NCI-H69 (cell line): ENCODE measurements around the gene SEMA3G.

Experiments
- DNase-seq: peaks from one replicate; lab custom pipeline; 2025; lab: John Stamatoyannopoulos, UW

SEMA3G gene

DNA sequence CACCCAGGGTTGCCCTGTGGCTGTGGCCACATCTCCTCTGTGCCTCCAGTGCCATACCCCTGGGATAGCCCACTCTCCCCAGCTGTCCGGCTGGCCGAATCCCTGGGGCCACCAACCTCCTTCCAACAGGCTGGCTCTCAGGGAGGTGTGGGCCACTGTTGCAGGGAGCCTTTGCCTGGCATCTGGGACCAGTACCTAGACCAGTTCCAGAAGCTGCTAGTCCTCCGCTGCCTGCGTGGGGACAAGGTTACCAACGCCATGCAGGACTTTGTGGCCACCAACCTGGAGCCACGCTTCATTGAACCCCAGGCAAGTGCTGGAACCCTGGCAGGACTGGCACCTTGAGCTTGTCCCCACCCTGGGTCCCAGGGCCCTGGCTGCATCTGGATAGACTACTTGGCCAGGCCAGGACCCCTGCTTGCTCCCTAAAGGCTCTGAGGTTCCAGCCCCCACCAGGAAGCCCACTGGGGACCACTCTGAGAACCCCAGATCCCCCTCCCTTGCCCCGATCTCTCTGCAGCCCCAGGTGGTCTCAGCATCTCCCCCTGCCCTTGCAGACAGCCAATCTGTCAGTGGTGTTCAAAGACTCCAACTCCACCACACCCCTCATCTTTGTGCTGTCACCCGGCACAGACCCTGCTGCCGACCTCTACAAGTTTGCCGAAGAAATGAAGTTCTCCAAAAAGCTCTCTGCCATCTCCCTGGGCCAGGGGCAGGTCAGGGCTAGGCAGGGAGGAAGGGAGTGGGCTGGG, 50.0 kb downstream of the SEMA3G start:
- DNase-seq = no peak

- DNase-seq = no peak
Observed at GRCh38 chr3:52393959-52394670, 50.8 kb downstream of the SEMA3G start.

- DNase-seq = peak; percentile 66
Observed at GRCh38 chr3:52393131-52393807, 51.6 kb downstream of the SEMA3G start.

DNA sequence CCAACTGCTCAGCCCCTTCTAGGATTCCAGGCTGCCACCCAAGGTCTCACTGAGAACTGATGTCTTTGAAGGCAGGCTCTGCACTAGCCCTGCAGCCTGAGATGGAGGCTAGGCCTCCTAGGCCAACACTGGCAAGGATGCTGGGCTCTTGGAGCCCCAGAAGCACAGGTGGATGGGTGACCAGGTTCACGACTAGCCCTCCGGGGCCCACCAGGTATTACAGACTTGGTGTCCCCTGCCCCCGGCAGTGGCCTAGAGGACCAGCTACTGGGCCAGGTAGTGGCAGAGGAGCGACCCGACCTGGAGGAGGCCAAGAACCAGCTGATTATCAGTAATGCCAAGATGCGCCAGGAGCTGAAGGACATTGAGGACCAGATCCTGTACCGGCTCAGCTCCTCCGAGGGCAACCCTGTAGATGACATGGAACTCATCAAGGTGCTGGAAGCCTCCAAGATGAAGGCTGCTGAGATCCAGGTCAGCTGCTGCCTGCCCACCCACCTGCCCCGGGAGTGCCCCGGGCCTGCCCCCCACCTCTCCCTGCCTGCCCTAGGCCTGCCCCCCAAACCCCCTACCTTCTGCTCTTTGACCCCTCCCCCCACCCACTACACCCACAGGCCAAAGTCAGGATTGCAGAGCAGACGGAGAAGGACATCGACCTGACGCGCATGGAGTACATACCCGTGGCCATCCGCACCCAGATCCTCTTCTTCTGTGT, 52.5 kb downstream of the SEMA3G start:
- DNase-seq = no peak

- no peak for DNase-seq
Observed at GRCh38 chr3:52391096-52391495, 53.8 kb downstream of the SEMA3G start.

DNA sequence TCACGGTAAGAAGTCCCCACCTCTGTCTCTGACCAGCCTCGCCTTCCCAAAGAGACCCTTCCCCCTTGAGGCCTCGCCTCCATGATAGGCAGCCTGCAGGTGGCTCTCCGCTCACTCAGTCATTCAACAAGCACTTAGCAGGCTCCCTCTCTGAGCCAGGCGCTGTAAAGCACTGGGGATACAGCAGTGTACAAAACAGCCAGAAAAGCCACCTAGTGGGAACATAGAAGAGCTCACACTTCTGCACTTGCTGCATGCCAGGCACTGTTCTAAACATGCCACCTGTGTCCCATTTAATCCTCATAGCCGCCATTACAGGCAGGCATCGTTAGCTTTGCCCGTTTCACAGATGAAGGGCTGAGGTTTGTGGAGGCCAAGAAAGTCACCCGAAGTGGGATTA, 56.0 kb downstream of the SEMA3G start:
- DNase-seq = no peak

DNA sequence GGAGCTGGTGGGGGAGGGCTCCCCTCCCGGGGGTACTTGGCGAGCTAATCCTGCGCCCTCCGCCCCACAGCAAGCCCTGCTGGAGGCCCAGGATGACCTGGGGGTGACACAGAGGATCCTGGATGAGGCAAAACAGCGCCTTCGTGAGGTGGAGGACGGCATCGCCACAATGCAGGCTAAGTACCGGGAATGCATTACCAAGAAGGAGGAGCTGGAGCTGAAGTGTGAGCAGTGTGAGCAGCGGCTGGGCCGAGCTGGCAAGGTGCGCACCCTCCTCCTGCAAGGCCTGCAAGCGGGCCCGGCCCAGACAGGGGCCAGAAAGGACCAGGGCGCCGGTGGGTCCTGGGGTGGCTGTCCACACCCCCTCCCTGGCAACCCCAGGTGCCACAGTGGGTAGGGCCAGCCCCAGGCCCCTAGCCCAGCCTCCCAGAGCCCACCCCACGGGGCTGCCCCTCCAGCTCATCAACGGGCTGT, 56.5 kb downstream of the SEMA3G start:
- DNase-seq = no peak

DNA sequence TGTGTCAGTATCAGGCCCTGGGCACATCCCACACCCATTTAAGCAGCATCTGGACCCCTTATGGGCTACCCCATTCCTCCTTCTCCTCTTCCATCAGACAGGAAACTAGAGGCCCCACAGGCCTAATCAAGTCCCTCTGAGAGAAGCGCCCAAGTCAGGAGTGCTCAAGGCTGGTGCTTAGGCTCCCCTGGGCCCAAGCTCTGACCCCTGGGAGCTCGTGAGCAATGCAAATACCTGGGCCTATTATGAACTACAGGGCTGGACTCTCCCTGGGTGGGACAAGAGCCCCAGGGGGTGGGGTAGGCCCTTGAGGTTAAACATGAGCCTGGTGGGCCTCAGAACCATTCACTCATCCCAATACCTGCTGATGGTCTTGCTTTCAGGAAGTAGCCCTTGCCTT, 57.4 kb downstream of the SEMA3G start:
- no peak for DNase-seq

GRCh38 chr3:52385157-52385556, 59.7 kb downstream of the SEMA3G start:
- DNase-seq = peak; percentile 37

GRCh38 chr3:52384019-52384761, 60.7 kb downstream of the SEMA3G start:
- no peak for DNase-seq

DNA sequence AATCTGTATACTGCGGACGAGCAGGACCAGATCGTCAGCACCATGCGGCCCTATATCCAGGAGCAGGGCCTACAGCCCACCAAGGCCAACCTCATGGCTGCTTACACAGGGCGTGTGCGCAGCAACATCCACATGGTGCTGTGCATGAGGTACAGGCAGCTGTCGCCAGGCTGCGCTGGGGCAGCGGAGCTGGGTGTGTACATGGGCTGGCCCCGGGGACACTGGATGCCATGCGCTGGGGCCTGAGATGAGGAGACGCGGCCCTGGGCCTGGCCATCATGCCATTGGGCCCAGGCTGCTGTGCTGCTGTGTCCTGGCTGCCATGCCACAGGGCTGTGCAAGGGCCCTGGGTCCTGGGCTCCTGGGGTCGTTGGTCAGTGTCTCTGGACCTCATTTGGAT, 61.5 kb downstream of the SEMA3G start:
- DNase-seq = no peak
